GM23338 (cell line): ENCODE data around the gene MARCHF3. TPM values are rescaled to one million over a fixed set of nuclear protein-coding genes. Genes with fewer than 3 reads are reported as not detected.
"Not testable (repeated sequence)": the region's sequence is repeated elsewhere in the genome, so short reads cannot be mapped to it uniquely, and the experiment has no call there.

Experiments
- ATAC-seq: fragments of 200-7000 bp; cut with Tn5 transposase; 3 replicates; pipeline ENCODE4 v1.9.1; 2020
- DNase-seq: peaks from one replicate; pipeline ENCODE4 v3.0.0-alpha.2; 2015; ENCODE audit warnings: low spot score
- H2AFZ ChIP-seq: fragments of 200-600 bp; sonication (generic); 2 replicates; pipeline ENCODE4 v1.8.0; 2016; ENCODE audit warnings: antibody characterized with exemption, mild to moderate bottlenecking, moderate library complexity
- H3F3A ChIP-seq: fragments of 200-600 bp; sonication (generic); replicated peaks from 2 replicates; pipeline ENCODE4 v1.8.0; 2017; ENCODE audit warnings: antibody characterized with exemption, mixed run types, low read depth
- H3K27ac ChIP-seq: fragments of 200-600 bp; sonication (generic); 2 replicates; pipeline ENCODE4 v1.6.1; 2016; ENCODE audit warnings: low read depth
- H3K27me3 ChIP-seq: fragments of 200-600 bp; sonication (generic); 2 replicates; pipeline ENCODE4 v1.8.0; 2016; ENCODE audit warnings: mild to moderate bottlenecking, mixed run types, moderate library complexity; ENCODE audit not compliant: insufficient read depth
- H3K36me3 ChIP-seq: fragments of 200-600 bp; sonication (generic); 2 replicates; pipeline ENCODE4 v1.8.0; 2016; ENCODE audit warnings: mild to moderate bottlenecking; ENCODE audit not compliant: insufficient read depth
- H3K4me1 ChIP-seq: fragments of 200-600 bp; sonication (generic); 2 replicates; pipeline ENCODE4 v1.8.0; 2016; ENCODE audit warnings: mild to moderate bottlenecking, moderate library complexity; ENCODE audit not compliant: insufficient read depth
- H3K4me2 ChIP-seq: fragments of 200-600 bp; sonication (generic); 2 replicates; pipeline ENCODE4 v1.7.1; 2017; ENCODE audit warnings: mixed run types
- H3K4me3 ChIP-seq: fragments of 200-600 bp; sonication (generic); 2 replicates; pipeline ENCODE4 v1.6.1; 2016; ENCODE audit warnings: mixed run types
- H3K79me2 ChIP-seq: fragments of 200-600 bp; sonication (generic); replicated peaks from 2 replicates; pipeline ENCODE4 v1.8.0; 2017; ENCODE audit warnings: mild to moderate bottlenecking; ENCODE audit not compliant: insufficient read depth
- H3K9me2 ChIP-seq: fragments of 200-600 bp; sonication (generic); 2 replicates; pipeline ENCODE4 v1.8.0; 2017; ENCODE audit not compliant: insufficient read depth
- H4K20me1 ChIP-seq: fragments of 200-600 bp; sonication (generic); replicated peaks from 2 replicates; pipeline ENCODE4 v1.8.0; 2017; ENCODE audit warnings: mild to moderate bottlenecking; ENCODE audit not compliant: insufficient read depth
- H3K27ac Mint-ChIP-seq: 2 replicates; pipeline ENCODE4 v1.8.0; 2020; ENCODE audit warnings: inconsistent platforms, mild to moderate bottlenecking, moderate library complexity, mixed read lengths
- H3K27me3 Mint-ChIP-seq: 3 replicates; pipeline ENCODE4 v1.8.0; 2022; ENCODE audit warnings: low read depth, mild to moderate bottlenecking, moderate library complexity, mixed read lengths, inconsistent platforms; ENCODE audit not compliant: insufficient read depth, poor library complexity
- H3K36me3 Mint-ChIP-seq: 3 replicates; pipeline ENCODE4 v1.8.0; 2021; ENCODE audit warnings: low read depth, mild to moderate bottlenecking, inconsistent platforms, moderate library complexity, mixed read lengths
- H3K4me1 Mint-ChIP-seq: 3 replicates; pipeline ENCODE4 v1.8.0; 2020; ENCODE audit warnings: mild to moderate bottlenecking, inconsistent platforms, mixed read lengths
- H3K4me3 Mint-ChIP-seq: 3 replicates; pipeline ENCODE4 v1.8.0; 2021; ENCODE audit warnings: moderate library complexity, mild to moderate bottlenecking, inconsistent platforms, mixed read lengths
- H3K9me3 Mint-ChIP-seq: 3 replicates; pipeline ENCODE4 v1.8.0; 2020; ENCODE audit warnings: moderate library complexity, mild to moderate bottlenecking, inconsistent platforms, mixed read lengths
- JUNB ChIP-seq: IDR thresholded peaks from one replicate; pipeline ENCODE4 v1.6.1; 2016; ENCODE audit warnings: antibody characterized with exemption; ENCODE audit not compliant: unreplicated experiment
- POLR2AphosphoS5 ChIP-seq: IDR thresholded peaks from 2 replicates; pipeline ENCODE4 v1.6.1; 2016; ENCODE audit warnings: antibody characterized with exemption, low read depth
- ZNF114 ChIP-seq: fragments of 250-450 bp; sonication (Bioruptor Pico); IDR thresholded peaks from 2 replicates; pipeline ENCODE4 v1.5.0; 2020; ENCODE audit warnings: mild to moderate bottlenecking, moderate library complexity
- ZNF331 ChIP-seq: fragments of 250-450 bp; sonication (Bioruptor Pico); IDR thresholded peaks from 2 replicates; pipeline ENCODE4 v1.5.0; 2020; ENCODE audit warnings: low read depth, mild to moderate bottlenecking, moderate library complexity
- polyA plus RNA-seq: library from polyadenylated mRNA; unstranded; fragments of >200 nt; fragmentation: Nextera tagmentation; extraction: Ambion mirVana; gene quantifications from 2 replicates; pipeline ENCODE4 v1.2.1, GENCODE V29; 2016
- total RNA-seq: library from RNA; depleted of rRNA; stranded (reverse); fragments of >200 nt; shearing (Covaris generic); gene quantifications from 2 replicates; pipeline ENCODE4 v1.2.3, GENCODE V29; 2014
- TF ChIP-seq, protein P1 (sequence below), 2 experiments: fragments of 200-600 bp in 1 of 2; sonication (generic) in 1 of 2; conservative IDR thresholded peaks; 2 replicates each; pipeline versions ENCODE4 v1.5.1 to v1.6.1; 2016 to 2017; ENCODE audit warnings: antibody characterized with exemption in 2 of 2, low read depth in 2 of 2, mild to moderate bottlenecking in 2 of 2, moderate library complexity in 1 of 2
- TF ChIP-seq, protein P2 (sequence below): IDR thresholded peaks from 2 replicates; pipeline ENCODE4 v1.6.1; 2016; ENCODE audit warnings: antibody characterized with exemption
- TF ChIP-seq, protein P3 (sequence below): fragments of 250-450 bp; sonication (Bioruptor Pico); IDR thresholded peaks from 2 replicates; pipeline ENCODE4 v1.5.0; 2020; ENCODE audit warnings: mild to moderate bottlenecking, moderate library complexity

MARCHF3 gene
- total and polyA plus RNA-seq, 2 experiments from 2014 or later: 7.0 to 12.7 TPM

DNA sequence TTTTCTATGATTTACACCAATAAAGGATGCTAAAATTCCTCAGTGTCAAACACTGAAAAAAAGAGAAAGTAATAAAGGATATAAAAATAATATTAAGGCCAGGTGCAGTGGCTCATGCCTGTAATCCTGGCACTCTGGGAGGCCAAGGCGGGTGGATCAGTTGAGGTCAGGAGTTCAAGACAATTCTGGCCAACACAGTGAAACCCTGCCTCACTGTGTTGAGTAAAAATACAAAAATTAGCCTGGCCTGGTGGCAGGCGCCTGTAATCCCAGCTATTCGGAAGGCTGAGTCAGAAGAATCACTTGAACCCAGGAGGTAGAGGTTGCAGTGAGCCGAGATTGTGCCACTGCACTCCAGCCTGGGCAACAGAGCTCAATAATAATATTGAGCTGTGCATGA, 87.5 kb downstream of the MARCHF3 start:
- not testable (repeated sequence) for H3K27me3 ChIP-seq, H3K9me3 Mint-ChIP-seq, ATAC-seq, H4K20me1 ChIP-seq, H3K79me2 ChIP-seq, H3K9me2 ChIP-seq, H3K27me3 Mint-ChIP-seq, H3K36me3 ChIP-seq, H3K4me3 ChIP-seq, H3K27ac Mint-ChIP-seq, H3K4me2 ChIP-seq, H3K36me3 Mint-ChIP-seq, H2AFZ ChIP-seq, H3K4me3 Mint-ChIP-seq, H3F3A ChIP-seq, DNase-seq, H3K27ac ChIP-seq
- H3K4me1 Mint-ChIP-seq: peaks cover 30% of the 10 kb centered on the region
- peaks cover 18% of the 10 kb centered on the region for H3K4me1 ChIP-seq

- TF ChIP-seq ZNF114 (CRISPR knock-in tag) (no peak), ZNF331 (CRISPR knock-in tag) (no peak), JUNB (no peak), POLR2AphosphoS5 (no peak)
- TF ChIP-seq, protein P1, sequence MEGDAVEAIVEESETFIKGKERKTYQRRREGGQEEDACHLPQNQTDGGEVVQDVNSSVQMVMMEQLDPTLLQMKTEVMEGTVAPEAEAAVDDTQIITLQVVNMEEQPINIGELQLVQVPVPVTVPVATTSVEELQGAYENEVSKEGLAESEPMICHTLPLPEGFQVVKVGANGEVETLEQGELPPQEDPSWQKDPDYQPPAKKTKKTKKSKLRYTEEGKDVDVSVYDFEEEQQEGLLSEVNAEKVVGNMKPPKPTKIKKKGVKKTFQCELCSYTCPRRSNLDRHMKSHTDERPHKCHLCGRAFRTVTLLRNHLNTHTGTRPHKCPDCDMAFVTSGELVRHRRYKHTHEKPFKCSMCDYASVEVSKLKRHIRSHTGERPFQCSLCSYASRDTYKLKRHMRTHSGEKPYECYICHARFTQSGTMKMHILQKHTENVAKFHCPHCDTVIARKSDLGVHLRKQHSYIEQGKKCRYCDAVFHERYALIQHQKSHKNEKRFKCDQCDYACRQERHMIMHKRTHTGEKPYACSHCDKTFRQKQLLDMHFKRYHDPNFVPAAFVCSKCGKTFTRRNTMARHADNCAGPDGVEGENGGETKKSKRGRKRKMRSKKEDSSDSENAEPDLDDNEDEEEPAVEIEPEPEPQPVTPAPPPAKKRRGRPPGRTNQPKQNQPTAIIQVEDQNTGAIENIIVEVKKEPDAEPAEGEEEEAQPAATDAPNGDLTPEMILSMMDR (conservative IDR thresholded peaks at IDR 0.05; ENCODE audit: low read depth in 2 of 2): no peak
- TF ChIP-seq, protein P2, sequence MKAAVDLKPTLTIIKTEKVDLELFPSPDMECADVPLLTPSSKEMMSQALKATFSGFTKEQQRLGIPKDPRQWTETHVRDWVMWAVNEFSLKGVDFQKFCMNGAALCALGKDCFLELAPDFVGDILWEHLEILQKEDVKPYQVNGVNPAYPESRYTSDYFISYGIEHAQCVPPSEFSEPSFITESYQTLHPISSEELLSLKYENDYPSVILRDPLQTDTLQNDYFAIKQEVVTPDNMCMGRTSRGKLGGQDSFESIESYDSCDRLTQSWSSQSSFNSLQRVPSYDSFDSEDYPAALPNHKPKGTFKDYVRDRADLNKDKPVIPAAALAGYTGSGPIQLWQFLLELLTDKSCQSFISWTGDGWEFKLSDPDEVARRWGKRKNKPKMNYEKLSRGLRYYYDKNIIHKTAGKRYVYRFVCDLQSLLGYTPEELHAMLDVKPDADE: no peak
- peaks cover 11% of the 10 kb centered on the region for H3K4me1 ChIP-seq
- no peak overlapping the region for H3K27ac Mint-ChIP-seq
Measured at GRCh38 chr5:126941403-126941802, 89.0 kb downstream of the MARCHF3 start.

DNA sequence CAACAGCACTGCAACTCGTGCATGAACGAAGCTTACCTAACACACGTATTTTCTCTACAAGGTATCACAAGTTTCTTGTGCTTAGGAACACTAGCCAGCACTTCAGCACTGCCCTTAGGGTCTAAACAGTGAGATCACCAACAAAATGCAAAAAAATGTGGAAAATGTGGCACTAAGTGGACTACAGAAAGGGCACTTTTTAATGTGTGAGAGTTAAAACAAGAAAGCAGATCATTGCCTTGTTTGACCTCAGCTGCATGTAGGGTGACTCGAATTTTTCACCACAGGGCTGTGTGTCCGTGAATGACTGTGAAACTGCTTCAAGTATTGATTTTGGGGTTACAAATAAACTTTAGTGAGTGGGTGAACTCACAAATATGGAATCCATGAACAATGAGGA, 90.5 kb downstream of the MARCHF3 start:
- no peak for ATAC-seq
- H3K36me3 Mint-ChIP-seq: no peaks in the 10 kb centered on the region
- TF ChIP-seq, protein P3, sequence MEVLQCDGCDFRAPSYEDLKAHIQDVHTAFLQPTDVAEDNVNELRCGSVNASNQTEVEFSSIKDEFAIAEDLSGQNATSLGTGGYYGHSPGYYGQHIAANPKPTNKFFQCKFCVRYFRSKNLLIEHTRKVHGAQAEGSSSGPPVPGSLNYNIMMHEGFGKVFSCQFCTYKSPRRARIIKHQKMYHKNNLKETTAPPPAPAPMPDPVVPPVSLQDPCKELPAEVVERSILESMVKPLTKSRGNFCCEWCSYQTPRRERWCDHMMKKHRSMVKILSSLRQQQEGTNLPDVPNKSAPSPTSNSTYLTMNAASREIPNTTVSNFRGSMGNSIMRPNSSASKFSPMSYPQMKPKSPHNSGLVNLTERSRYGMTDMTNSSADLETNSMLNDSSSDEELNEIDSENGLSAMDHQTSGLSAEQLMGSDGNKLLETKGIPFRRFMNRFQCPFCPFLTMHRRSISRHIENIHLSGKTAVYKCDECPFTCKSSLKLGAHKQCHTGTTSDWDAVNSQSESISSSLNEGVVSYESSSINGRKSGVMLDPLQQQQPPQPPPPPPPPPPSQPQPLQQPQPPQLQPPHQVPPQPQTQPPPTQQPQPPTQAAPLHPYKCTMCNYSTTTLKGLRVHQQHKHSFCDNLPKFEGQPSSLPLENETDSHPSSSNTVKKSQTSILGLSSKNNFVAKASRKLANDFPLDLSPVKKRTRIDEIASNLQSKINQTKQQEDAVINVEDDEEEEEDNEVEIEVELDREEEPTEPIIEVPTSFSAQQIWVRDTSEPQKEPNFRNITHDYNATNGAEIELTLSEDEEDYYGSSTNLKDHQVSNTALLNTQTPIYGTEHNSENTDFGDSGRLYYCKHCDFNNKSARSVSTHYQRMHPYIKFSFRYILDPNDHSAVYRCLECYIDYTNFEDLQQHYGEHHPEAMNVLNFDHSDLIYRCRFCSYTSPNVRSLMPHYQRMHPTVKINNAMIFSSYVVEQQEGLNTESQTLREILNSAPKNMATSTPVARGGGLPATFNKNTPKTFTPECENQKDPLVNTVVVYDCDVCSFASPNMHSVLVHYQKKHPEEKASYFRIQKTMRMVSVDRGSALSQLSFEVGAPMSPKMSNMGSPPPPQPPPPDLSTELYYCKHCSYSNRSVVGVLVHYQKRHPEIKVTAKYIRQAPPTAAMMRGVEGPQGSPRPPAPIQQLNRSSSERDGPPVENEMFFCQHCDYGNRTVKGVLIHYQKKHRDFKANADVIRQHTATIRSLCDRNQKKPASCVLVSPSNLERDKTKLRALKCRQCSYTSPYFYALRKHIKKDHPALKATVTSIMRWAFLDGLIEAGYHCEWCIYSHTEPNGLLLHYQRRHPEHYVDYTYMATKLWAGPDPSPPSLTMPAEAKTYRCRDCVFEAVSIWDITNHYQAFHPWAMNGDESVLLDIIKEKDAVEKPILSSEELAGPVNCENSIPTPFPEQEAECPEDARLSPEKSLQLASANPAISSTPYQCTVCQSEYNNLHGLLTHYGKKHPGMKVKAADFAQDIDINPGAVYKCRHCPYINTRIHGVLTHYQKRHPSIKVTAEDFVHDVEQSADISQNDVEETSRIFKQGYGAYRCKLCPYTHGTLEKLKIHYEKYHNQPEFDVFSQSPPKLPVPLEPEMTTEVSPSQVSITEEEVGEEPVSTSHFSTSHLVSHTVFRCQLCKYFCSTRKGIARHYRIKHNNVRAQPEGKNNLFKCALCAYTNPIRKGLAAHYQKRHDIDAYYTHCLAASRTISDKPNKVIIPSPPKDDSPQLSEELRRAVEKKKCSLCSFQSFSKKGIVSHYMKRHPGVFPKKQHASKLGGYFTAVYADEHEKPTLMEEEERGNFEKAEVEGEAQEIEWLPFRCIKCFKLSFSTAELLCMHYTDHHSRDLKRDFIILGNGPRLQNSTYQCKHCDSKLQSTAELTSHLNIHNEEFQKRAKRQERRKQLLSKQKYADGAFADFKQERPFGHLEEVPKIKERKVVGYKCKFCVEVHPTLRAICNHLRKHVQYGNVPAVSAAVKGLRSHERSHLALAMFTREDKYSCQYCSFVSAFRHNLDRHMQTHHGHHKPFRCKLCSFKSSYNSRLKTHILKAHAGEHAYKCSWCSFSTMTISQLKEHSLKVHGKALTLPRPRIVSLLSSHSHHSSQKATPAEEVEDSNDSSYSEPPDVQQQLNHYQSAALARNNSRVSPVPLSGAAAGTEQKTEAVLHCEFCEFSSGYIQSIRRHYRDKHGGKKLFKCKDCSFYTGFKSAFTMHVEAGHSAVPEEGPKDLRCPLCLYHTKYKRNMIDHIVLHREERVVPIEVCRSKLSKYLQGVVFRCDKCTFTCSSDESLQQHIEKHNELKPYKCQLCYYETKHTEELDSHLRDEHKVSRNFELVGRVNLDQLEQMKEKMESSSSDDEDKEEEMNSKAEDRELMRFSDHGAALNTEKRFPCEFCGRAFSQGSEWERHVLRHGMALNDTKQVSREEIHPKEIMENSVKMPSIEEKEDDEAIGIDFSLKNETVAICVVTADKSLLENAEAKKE (CRISPR knock-in tag): no peak

More at GRCh38 chr5:126941403-126941802, 89.0 kb downstream of the MARCHF3 start:
- H3K4me2 ChIP-seq: no peak overlapping the region
- no peaks in the 10 kb centered on the region for H3K79me2 ChIP-seq
- no peaks in the 10 kb centered on the region for H3K27me3 ChIP-seq
- no peak overlapping the region for H3K27ac ChIP-seq
- Mint-ChIP-seq H3K27me3 (peaks cover 2% of the 10 kb centered on the region), H3K4me1 (peaks cover 30% of the 10 kb centered on the region), H3K4me3 (no peak overlapping the region), H3K9me3 (no peaks in the 10 kb centered on the region), H3K36me3 (no peaks in the 10 kb centered on the region)
- H3K36me3 ChIP-seq: no peaks in the 10 kb centered on the region
- DNase-seq (no peak), ATAC-seq (no peak)
- H3K9me2 ChIP-seq: no peaks in the 10 kb centered on the region
- no peak overlapping the region for H3K4me3 ChIP-seq
- no peaks in the 10 kb centered on the region for H4K20me1 ChIP-seq
- no peak overlapping the region for H2AFZ ChIP-seq
- no peaks in the 10 kb centered on the region for H3F3A ChIP-seq

More for the DNA sequence above, 90.5 kb downstream of the MARCHF3 start:
- H3K4me1 ChIP-seq: peaks cover 11% of the 10 kb centered on the region
- no peaks in the 10 kb centered on the region for H3K27me3 ChIP-seq
- H3K9me2 ChIP-seq: no peaks in the 10 kb centered on the region
- no peaks in the 10 kb centered on the region for H3K79me2 ChIP-seq
- no peak for DNase-seq
- no peaks in the 10 kb centered on the region for H3K36me3 ChIP-seq
- H3K4me3 ChIP-seq: no peak overlapping the region
- Mint-ChIP-seq H3K9me3 (no peaks in the 10 kb centered on the region), H3K4me1 (peaks cover 26% of the 10 kb centered on the region), H3K27me3 (peaks cover 2% of the 10 kb centered on the region), H3K27ac (no peak overlapping the region), H3K4me3 (no peak overlapping the region)
- H3K4me2 ChIP-seq: no peak overlapping the region
- H3F3A ChIP-seq: no peaks in the 10 kb centered on the region
- no peak overlapping the region for H3K27ac ChIP-seq
- H4K20me1 ChIP-seq: no peaks in the 10 kb centered on the region
- H2AFZ ChIP-seq: no peak overlapping the region
